Stimulated activated CD8-positive, alpha-beta memory T cell treated with anti-CD3 and anti-CD28 coated beads, Interleukin-15, amount 100 ng/mL, for 48 hours (primary cell): Measurements from ENCODE around the gene YJU2.
A peak's percentile ranks its signal among the peaks of the same experiment; 100 is the strongest.
"Not testable (repeated sequence)": the region's sequence is repeated elsewhere in the genome, so short reads cannot be mapped to it uniquely, and the experiment has no call there.

Experiments
- DNase-seq, 2 donors: peaks; one replicate each; pipeline ENCODE4 v3.0.0-alpha.2; 2020; ENCODE audit warnings: low read depth in 2 of 2

YJU2 gene

GRCh38 chr19:4267901-4268815 is 21.3 kb downstream of the YJU2 start:
- DNase-seq: no peak

DNA sequence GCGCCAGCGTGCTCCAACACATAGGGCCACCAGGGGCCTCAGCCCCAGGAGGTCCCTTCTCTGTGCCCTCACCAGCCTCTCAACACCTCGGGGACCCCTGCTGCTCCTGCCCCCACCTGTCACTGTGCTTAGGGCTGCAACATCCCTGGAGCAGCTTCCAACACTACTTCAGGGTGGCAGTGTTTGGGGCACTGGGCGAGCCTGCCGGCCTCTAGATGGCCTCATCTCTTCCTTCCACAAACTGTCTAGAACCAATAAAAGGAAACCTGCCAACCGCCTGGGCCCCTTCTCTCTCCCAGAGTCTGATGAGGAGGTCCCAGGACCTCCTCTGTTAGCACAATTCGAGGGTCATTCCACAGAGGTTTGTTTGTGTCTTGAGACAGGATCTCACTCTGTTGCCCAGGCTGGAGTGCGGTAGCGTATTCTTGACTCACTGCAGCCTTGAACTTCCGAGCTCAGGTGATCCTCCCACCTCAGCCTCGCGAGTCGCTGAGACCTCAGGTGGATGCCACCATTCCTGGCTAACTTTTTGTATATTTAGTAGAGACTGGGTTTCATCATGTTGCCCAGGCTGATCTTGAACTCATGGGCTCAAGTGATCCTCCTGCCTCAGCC is 22.0 kb downstream of the YJU2 start:
- DNase-seq: no peak

GRCh38 chr19:4272894-4273293 is 26.0 kb downstream of the YJU2 start:
- DNase-seq: no peak

DNA sequence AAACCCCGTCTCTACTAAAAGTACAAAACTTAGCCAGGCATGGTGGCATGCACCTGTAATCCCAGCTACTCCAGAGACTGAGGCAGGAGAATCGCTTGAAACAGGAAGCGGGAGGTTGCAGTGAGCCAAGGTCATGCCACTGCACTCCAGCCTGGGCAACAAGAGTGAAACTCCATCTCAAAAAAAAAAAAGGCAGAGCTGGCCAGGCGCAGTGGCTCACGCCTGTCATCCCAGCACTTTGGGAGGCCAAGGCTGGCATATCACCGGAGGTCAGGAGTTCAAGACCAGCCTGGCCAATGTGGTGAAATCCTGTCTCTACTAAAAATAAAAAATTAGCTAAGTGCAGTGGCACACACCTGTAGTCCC is 27.4 kb downstream of the YJU2 start:
- not testable (repeated sequence) for DNase-seq

GRCh38 chr19:4277191-4277696 is 30.4 kb downstream of the YJU2 start:
- DNase-seq: no peak

GRCh38 chr19:4278010-4278409 is 31.1 kb downstream of the YJU2 start:
- no peak for DNase-seq

DNA sequence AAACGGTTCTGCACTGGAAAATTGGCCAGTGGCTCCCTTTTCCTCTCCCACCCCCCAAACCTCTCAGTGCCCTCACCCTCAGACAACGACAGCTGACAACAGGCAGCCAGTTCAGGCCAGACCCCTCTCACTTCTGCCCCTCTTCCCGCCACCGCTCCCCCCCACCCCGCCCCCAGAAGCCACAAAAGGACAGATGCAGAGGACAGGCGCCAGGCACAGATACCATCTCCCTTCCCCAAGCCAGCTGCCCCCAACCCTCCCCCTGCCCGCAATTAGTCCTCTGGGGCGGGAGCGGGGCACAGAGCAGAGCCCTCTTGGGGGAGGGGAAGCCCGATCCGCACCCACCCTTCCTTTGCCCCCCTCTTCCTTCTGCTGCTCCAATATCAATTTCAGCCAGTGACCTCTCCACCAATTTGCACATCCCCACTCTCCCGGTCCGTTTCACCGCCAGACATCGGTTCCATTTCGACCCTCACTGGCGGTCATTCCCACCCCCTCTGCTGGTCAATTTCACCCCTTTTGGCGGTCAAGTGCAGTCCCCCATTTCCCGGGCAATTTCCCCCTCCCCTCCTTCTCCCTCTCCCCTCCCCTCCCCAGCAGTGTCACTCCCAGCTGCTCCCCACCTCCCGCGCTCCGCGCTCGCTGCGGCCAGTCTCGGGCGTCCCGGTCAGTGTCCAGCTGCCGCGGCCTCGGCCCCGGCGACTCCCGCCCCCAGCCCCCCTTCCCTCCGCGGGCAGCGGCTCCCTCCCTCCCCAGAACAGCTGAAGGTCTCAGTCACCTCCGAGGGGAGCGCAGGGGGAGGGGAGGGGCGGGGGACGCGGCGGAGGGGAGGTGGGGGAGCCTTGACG is 31.8 kb downstream of the YJU2 start, which contains the start of gene SHD:
TSS of gene SHD (plus strand) at position 848 of the 848 bp plus-strand sequence. CDS start 798 bp downstream, outside the sequence.
- no peak for DNase-seq

DNA sequence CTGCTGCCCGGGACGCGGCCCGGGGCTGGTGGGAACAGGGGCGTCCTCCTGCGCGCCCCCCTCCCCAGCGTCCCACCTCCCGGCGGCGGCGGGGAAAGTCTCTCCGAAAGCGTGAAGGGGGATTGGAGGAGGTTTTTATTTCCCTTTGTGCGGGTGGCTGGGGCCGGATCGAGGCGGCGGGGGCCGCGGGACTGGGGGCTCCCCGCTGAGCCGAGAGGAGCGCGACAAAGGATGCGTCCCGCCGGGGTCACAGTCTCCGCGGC is 32.3 kb downstream of the YJU2 start:
- DNase-seq: no peak

DNA sequence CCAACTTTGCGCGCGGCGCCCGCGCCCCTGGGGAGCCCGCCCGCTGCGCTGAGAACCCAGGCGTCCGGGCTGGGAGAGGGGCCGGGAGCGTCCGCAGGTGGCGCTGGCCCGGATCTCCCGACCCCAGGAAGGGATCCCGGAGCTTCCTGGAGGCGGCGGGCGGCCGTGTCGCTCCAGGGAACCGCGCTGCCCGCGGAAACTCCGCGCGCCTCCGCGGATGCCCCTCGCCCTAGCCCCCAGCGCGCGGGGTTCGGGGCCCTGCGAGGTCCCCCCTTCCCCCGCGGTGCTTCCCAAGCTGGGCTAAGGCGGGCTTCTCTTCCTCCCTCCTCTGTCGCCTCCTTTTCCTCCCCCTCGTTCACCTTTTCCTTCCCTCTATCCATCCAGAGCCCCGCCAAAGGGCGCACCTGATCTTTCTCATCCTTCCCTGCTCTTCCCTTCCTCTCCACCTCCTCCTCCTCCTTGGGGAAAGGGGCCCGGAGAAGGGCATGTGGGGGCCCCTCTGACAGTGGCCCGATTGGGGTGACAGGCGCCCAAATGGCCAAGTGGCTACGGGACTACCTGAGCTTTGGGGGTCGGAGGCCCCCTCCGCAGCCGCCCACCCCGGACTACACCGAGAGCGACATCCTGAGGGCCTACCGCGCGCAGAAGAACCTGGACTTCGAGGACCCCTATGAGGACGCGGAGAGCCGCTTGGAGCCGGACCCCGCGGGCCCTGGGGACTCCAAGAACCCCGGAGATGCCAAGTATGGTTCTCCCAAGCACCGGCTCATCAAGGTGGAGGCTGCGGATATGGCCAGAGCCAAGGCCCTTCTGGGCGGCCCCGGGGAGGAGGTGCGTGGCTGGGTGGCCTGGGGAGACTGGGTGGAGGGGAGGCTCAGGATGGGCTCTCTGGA is 32.9 kb downstream of the YJU2 start:
- no peak for DNase-seq

GRCh38 chr19:4284176-4284958 is 37.5 kb downstream of the YJU2 start:
- no peak for DNase-seq

DNA sequence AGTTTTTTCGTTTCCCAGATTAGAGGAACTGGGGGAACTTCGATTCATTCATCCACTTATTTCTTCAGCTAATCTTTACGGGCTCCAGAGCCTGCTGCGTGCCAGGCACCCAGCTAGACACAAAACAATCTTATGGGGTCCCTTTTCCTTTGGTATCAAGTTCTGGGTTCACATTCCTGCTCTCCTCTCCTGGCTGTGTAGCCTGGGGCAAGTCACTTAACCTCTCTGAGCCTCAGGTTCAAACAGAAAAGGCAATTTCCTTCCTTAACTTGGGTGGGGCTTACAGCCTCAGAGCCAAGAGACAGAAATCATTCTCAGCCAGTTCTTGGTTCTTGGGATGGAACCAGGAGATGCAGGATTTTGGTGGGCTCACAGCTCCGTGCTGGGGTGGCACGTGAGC is 38.1 kb downstream of the YJU2 start:
- DNase-seq: no peak

DNA sequence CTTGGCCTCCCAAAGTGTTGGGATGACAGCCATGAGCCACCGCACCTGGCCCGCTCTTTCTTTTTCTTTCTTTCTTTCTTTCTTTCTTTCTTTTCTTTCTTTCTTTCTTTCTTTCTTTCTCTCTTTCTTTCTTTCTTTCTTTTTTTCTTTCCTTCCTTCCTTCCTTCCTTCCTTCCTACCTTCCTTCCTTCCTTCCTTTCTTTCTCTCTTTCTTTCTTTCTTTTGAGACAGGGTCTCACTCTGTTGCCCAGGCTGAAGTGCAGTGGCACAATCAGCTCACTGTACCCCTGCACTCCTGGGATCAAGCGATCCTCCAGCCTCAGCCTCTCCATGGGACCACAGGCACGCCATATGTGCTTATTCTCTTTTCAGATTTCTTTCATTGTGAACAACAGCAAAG is 39.3 kb downstream of the YJU2 start:
- DNase-seq: not testable (repeated sequence)

DNA sequence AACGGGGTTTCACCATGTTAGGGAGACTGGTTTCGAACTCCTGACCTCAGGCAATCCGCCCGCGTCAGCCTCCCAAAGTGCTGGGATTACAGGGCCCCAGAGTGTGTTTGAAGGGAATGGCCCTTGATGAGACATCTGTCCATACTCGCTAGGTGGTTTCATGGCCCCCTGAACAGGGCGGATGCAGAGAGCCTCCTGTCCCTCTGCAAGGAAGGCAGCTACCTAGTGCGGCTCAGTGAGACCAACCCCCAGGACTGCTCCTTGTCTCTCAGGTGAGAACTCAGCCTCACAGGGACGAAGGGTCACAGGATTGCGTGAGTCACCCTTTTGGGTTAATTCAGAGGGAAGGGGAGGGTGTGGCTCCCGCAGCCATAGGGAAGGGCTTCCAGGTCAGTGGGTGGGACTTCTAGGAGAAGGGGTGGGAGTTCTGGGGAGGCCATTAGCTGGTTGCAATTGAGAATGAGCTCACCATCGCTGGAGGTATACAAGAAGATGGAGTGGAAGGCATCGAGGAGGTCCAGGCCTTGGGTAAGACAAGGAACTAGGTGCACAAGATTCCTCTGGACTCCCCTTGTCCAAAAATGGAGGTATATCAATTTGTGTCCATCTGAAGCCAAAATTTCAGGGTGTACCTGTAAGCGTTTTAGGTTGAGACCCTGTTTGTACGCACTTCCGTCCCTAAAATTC is 41.4 kb downstream of the YJU2 start:
- no peak for DNase-seq

DNA sequence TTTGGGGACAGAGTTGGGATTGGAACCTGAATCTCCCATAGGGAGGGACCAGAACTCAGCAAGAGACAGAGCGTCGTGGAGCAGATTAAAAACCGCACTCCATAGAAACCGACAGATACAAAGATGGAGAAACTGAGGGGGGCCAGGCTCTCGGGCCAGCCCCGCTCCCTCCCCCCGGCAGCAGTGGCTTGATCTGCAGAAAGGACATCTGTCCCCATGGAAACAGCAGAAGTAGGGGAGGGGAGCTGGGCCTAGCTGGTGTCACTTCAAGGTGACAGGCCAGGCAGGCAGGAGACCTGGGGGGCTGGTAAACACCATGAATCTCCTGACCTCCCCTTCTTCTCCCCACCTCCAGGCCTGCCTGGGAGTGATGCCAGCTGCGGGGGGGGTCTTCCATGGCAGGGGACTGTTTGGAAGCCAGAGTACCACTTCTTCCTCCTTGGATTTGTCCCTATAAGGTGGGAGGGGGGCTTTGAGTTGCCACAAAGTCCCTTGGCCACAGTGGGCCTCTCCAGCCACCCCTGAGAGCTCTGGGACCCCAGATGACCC is 44.4 kb downstream of the YJU2 start:
- no peak for DNase-seq

- no peak for DNase-seq
Measured at GRCh38 chr19:4292515-4292914, 45.6 kb downstream of the YJU2 start.

DNA sequence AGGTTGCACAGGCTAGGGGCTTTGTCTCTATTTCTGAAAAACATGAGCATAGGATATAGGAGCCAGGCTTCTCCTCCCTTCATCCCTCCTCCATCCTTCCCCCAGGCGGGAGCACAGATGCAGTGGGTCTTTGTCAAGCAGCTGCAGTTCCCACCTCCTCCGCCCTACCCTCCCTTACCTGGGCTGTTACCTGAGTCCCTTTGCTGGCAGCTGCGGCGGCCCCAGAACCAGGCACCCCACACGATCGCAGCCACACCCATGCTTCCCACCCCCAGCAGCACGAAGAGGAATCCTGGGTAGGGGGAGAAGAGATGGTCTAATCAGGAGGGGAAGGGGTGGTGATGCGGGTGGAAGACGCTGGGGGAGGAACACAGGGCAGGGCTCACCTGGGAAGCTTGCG is 47.5 kb downstream of the YJU2 start:
- DNase-seq: no peak

GRCh38 chr19:4295972-4296771 is 49.3 kb downstream of the YJU2 start:
- DNase-seq: no peak

DNA sequence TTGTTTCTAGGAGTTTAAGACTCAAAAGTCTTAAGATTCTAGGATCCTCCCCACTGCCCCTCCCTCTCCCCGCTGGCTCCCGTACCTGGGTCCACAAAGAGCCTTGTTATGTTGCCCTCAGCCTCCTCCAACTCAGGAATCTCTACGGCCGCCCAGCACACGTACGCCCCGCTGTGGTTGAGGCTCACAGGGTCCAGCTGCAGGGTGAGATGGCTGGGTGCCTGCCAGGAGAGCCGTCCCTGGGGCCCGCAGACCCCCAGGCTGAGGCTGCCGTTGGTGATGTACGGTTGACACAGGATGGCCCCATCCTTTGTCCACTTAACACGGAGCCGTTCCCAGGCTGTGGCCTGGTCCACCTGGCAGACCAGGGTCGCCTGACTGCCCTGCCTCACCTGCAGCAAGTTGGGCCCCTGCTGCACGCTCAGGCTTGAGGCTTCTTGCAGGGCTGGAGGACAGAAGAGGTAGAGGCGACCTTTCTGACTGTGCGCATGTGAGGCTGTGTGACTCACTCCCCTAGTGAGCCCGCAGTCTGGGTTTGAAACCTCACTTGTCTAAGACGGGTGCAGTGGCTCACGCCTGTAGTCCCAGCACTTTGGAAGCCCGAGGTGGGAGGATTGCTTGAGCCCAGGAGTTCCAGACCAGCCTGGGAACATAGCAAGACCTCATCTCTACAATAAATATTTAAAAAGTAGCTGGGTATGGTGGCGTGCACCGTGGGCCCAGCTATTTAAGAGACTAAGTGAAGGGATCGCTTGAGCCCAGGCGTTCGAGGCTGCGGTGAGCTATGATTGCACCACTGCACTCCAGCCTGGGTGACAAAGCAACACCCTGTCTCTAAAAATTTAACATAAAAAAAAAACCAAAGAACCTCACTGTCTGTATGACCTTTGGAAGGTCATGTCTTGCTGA is 51.3 kb downstream of the YJU2 start:
- peak; percentile 33 to 44 for DNase-seq
